Coronary artery (tissue), 2 donors: ENCODE measurements around the gene CDC6.
A peak's percentile ranks its signal among the peaks of the same experiment; 100 is the strongest.

Experiments used
- DNase-seq: peaks from one replicate; pipeline ENCODE4 v3.0.0-alpha.2; 2017; ENCODE audit warnings: low spot score
- H3K27ac ChIP-seq, 2 donors: fragments of 200-600 bp; sonication (generic); one replicate each; pipeline ENCODE4 v1.5.1; 2016 to 2019
- H3K4me3 ChIP-seq: fragments of 200-600 bp; sonication (generic); 2 replicates; pipeline ENCODE4 v1.5.1; 2016; ENCODE audit warnings: mild to moderate bottlenecking, moderate library complexity
- CTCF ChIP-seq: fragments of 200-600 bp; sonication (generic); IDR thresholded peaks from one replicate; pipeline ENCODE4 v1.5.1; 2019; ENCODE audit warnings: antibody characterized with exemption

The CDC6 gene

DNA sequence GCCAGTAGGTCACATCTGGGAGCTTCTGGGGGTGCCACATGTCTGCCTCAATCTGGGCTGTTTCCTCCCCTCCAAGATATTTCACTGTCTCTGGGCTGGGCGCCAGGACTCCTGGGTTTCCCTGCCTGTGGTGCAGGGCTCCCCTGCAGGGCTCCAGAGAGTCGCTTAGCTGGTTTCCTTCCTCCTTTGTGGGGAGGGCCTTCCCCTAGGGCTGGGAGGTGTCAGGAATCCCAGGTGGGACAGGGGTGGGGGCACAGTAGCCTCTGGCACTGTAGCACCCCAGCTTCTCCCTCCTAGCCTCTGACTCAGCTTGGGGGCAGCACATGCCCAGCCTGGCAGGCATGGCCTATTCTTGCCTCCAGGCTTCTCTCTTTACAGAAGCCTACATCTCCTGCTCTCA is 23.9 kb downstream of the CDC6 start:
- Histone ChIP-seq H3K4me3 (no peak overlapping the region), H3K27ac (peak overlapping the region; percentile 81 to 92)
- TF ChIP-seq CTCF, result no peak
- no peak for DNase-seq

DNA sequence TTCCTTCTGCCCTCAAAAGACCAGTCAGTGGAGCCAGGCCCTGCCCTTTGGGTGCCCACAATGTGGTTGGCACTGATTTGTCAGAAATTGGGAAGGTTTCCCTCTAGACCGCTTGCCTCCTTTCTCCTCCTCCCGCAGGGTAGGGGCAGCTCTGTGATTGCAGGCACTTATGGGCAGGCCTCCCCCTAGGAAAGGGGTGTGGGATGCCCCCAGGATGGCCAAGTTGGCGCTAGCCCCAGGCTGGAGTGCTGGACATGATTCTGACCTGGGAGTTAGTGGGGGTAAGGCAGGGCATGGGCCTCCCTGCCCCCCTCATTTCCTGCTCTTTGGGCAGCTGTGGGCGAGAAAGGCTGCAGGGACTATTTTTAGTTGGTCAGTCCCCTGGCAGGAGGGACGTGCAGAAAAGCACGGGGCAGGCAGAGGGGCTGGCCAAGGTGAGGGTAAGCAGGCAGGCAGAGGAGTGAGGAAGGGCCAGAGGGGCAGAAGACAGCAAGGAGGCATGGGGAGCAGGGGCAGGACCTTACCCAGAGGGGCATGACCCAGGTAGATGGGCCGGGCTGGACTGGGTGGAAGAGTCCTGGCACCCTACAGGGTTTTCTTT is 24.6 kb downstream of the CDC6 start:
- Histone ChIP-seq H3K27ac (peak overlapping the region; percentile 81 to 92), H3K4me3 (peak overlapping the region; percentile 39)
- no peak for TF ChIP-seq CTCF
- peak; percentile 79 for DNase-seq

- Histone ChIP-seq H3K4me3 (no peak overlapping the region), H3K27ac (peak overlapping the region; percentile 81 to 92)
- TF ChIP-seq CTCF, result no peak
- peak; percentile 73 for DNase-seq
Observed at GRCh38 chr17:40312893-40313667, 25.4 kb downstream of the CDC6 start.

DNA sequence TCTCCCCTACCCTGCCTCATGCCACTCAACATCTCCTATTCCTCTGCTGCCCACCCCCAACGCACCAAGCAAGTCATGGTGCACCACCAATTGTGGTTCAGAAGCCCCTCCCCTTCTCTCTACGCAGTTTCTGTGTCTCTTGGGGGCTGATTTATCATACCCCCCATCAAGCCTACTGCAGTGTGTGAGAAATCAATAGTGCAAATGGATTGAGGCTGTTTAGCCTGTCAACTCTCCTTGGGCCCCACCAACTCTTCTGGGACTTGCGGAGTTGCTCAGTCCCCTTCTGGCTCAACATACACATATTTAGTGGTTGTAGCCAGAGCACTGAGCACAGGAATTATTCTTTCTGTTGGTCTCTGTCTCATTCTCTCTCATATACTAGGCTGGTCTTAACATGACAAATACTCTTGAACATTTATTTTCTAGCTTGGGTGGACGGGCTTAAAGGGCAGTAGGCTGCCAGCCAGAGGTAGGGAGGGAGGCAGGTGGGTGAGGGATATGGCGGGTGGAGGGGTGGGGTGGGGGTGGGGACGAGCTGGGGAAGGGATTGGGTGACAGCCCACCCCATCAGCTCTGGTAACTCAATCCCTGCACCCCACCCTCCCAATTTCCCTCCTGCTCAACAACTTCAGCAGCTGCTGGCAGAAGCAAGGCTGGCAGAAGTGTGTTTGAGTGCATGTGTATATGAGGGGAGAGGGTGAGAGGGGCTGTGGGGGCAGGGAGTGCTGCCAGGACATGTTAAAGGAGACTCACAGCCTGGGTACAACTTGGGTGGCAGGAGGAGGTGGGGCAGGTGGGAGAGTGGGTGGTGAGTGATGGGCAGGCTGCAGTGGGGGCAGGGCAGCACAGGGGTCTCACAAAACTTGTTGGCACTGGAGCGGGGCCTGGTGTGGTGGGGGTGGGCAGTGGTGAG is 26.2 kb downstream of the CDC6 start:
- TF ChIP-seq CTCF, result no peak
- Histone ChIP-seq H3K4me3 (no peak overlapping the region), H3K27ac (peak overlapping the region; percentile 81 to 92)
- DNase-seq, result no peak

DNA sequence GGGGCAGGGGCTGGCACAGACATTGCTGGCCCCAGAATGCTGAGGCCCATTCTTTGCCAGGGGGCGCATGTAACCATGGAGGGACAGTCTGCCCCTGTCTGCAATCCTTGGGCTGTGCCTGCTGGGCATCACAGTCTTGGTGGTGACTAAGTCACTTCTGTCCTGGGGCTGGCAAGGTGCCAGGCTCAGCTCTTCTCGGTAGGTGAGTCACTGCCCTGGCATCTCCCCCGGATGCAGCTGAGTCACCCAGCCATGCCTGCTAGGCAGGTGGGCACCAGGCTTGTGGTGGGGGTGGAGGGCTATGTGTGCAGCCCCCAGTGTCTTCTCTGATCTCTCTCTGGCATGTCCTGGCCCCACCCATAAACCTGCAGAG is 26.9 kb downstream of the CDC6 start:
- H3K27ac ChIP-seq, result peak overlapping the region; percentile 81 to 92

DNA sequence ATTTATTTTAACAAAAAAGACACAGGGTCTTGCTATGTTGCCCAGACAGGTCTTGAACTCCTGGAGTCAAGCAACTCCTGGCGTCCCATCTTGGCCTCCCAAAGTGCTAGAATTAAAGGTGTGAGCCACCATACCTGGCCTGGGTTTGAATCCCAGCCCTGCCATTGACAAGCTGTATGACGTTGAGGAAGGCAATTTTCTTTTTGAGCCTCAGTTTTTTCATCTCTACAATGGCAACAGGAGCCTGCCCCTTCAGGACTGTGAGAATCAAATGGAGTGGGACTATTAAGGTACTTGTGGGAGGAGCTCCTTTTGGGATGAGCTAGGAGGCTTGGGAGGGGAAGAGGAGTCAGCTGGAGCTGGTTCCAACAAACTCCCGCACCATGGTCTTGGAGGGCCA is 27.5 kb downstream of the CDC6 start:
- DNase-seq, result peak; percentile 65

More for the DNA sequence above, 26.9 kb downstream of the CDC6 start:
- TF ChIP-seq CTCF, result no peak
- H3K4me3 ChIP-seq, result no peak overlapping the region
- peak; percentile 96 for DNase-seq

More for the DNA sequence above, 27.5 kb downstream of the CDC6 start:
- no peak for TF ChIP-seq CTCF
- Histone ChIP-seq H3K4me3 (no peak overlapping the region), H3K27ac (peak overlapping the region; percentile 81 to 92)
